ENCODE data around the gene C10orf71.

The C10orf71 gene

DNA sequence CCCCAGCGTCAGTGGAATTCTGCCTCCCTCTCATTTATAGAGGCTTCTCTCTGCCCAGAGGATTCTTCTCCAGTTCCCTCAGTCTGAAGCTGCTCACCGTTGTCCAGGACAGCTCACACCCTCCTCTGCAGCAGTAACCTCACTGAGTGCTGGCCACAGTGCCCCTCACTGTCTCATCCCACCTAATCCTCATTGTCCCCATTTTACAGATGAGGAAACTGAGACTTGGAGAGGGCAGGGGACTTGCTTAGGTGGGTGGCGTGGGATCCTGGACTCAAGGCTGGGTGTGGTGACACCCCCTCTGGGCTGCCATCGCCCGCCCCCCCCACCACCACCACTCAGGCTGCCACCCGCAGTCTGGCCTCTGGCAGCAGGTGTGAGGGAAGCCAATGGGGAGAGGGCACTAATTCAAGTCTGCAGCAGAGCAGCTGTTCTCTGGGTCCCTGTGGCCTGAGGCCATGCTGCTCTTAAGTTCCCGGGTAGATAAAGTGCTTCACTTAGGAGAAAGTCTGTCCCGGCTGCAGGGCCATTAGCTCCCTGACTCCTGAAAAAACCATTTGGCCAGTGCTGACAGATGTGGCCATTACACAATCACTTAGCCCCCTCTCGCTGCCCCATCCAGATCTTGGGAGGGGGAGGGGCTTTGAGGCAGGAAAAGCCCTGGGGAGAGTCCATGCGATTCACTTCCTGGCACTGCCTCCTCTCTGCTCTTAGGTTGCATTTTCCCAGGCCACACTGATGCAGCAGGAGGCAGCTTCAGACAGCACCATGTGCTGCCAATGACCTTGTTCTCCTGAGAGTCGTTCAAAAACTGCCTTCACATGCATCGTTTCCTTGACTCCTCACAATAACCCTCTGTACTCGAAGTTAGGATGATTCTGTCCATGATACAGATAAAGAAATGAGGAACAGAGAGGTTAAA, 60.6 kb downstream of the C10orf71 start:
- Histone ChIP-seq H3K4me3 (ENCODE audit: low read length) (no peak overlapping the region), H3K36me3 (ENCODE audit: insufficient read depth, low read depth, low read length) (no peaks in the 10 kb centered on the region), H3K27ac (ENCODE audit: low read length) (no peak overlapping the region), H3K9me3 (ENCODE audit: insufficient read depth, low read depth, low read length) (no peaks in the 10 kb centered on the region), H3K27me3 (ENCODE audit: insufficient read depth, low read length) (no peaks in the 10 kb centered on the region), H3K9ac (ENCODE audit: low read depth, low read length) (no peak overlapping the region; the same call in 1 of the 2 replicates), H3K4me1 (ENCODE audit: insufficient read depth, low read length) (peaks cover 7% of the 10 kb centered on the region; the same call in 1 of the 2 replicates)

DNA sequence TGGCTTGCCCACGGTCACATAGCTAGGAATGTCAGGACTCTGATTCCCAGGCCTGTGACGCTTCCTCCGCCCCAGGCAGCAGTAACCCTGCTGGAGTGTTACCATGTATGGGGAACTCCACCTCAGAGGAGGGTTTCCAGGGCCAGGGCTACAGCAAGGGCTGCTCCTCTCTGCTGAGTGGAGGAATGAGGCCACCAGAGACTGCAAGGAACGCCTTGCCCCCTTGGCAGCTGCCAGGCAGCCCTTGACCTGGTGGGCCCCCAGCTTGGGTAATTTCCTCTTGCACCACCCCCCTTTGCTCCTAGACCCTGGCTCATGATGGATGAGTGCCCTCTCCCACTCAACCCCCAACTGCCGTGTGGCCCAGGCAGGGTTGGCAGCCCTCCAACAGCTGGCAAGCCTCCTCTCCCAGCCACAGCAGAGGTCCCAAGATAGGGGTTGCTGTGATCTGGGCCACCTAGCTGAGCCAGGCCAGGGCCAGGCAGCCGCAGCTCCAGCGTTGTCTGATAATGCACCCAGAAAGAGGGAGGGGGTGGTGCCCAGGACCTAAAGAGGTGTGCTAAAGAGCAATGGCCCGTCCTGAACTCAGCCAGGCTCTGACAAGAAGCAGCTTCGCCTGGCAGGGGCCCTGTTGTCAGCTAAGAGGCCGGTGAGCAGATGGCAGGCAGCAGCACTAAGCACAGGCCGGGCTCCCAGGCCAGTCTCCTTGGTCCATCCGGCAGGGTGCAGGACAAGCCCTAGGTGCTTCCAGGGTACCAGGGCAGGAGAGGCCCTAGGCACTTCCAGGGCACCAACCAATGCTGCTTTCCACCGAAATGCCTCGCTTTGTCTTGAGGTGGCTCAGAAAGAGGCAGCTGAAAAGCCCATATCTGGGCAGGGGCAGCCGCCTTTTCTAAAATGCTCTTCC, 61.6 kb downstream of the C10orf71 start:
- Histone ChIP-seq H3K9me3 (ENCODE audit: insufficient read depth, low read depth, low read length) (no peaks in the 10 kb centered on the region), H3K27me3 (ENCODE audit: insufficient read depth, low read length) (no peaks in the 10 kb centered on the region), H3K4me1 (ENCODE audit: insufficient read depth, low read length) (peaks cover 7% of the 10 kb centered on the region; the same call in 1 of the 2 replicates), H3K4me3 (ENCODE audit: low read length) (no peak overlapping the region), H3K36me3 (ENCODE audit: insufficient read depth, low read depth, low read length) (no peaks in the 10 kb centered on the region), H3K27ac (ENCODE audit: low read length) (no peak overlapping the region), H3K9ac (ENCODE audit: low read depth, low read length) (no peak overlapping the region; the same call in 1 of the 2 replicates)

- Histone ChIP-seq H3K4me1 (ENCODE audit: insufficient read depth, low read length) (peaks cover 7% of the 10 kb centered on the region; the same call in 1 of the 2 replicates), H3K9me3 (ENCODE audit: insufficient read depth, low read depth, low read length) (no peaks in the 10 kb centered on the region), H3K27ac (ENCODE audit: low read length) (no peak overlapping the region), H3K36me3 (ENCODE audit: insufficient read depth, low read depth, low read length) (no peaks in the 10 kb centered on the region), H3K4me3 (ENCODE audit: low read length) (no peak overlapping the region), H3K9ac (ENCODE audit: low read depth, low read length) (no peak overlapping the region), H3K27me3 (ENCODE audit: insufficient read depth, low read length) (no peaks in the 10 kb centered on the region)
These were observed 62.2 kb downstream of the C10orf71 start for GRCh38 chr10:49361178-49361554.

DNA sequence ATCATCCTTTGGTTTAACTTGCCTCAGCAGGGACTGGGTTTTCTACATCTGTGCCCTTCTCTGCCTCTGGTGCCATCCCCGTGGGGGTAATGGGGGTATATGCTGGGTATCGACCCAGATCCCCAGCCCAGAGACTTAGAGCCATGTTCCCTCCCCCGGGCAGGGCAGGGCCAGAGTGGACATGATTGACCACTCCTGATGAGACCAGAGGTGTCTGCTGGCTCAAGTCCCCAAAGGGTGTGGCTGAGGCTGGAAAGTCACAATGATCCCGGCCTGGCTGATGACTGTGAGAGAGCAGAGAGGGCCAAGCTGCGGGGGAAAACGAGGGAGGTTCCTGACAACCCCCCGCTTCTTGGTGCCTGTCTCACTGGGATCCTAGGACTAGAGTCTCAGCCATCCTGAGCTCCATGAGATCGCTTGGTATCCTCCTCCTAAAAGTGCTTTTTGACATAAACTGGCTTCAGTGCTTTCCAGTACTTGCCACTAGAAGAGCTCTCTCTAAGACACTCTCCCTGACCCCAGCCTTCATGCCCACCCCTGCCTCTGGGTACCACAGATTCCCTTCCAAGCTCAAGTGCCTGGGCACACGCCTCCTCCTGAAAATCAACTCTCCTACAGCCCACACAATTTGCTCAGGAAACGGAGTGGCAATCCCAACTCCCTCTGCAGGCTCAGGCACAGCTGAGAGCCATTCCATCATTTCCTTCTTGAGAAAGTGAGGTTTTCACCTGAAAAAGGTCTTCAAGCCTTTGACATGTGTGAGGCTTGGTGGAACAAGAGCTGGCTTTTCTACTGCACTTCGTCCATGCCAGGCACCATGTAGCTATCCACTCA, 63.0 kb downstream of the C10orf71 start:
- no peaks in the 10 kb centered on the region for H3K36me3 ChIP-seq (ENCODE audit: insufficient read depth, low read depth, low read length)
- peaks cover 7% of the 10 kb centered on the region; the same call in 1 of the 2 replicates for H3K4me1 ChIP-seq (ENCODE audit: insufficient read depth, low read length)
- no peak overlapping the region for H3K4me3 ChIP-seq (ENCODE audit: low read length)
- H3K27ac ChIP-seq (ENCODE audit: low read length): no peak overlapping the region
- no peaks in the 10 kb centered on the region for H3K27me3 ChIP-seq (ENCODE audit: insufficient read depth, low read length)
- H3K9ac ChIP-seq (ENCODE audit: low read depth, low read length): no peak overlapping the region
- H3K9me3 ChIP-seq (ENCODE audit: insufficient read depth, low read depth, low read length): no peaks in the 10 kb centered on the region

GRCh38 chr10:49362596-49363260, 63.8 kb downstream of the C10orf71 start:
- Histone ChIP-seq H3K9me3 (ENCODE audit: insufficient read depth, low read depth, low read length) (no peaks in the 10 kb centered on the region), H3K9ac (ENCODE audit: low read depth, low read length) (no peak overlapping the region), H3K27ac (ENCODE audit: low read length) (no peak overlapping the region), H3K4me3 (ENCODE audit: low read length) (no peak overlapping the region), H3K4me1 (ENCODE audit: insufficient read depth, low read length) (peaks cover 7% of the 10 kb centered on the region; the same call in 1 of the 2 replicates), H3K36me3 (ENCODE audit: insufficient read depth, low read depth, low read length) (no peaks in the 10 kb centered on the region), H3K27me3 (ENCODE audit: insufficient read depth, low read length) (no peaks in the 10 kb centered on the region)

DNA sequence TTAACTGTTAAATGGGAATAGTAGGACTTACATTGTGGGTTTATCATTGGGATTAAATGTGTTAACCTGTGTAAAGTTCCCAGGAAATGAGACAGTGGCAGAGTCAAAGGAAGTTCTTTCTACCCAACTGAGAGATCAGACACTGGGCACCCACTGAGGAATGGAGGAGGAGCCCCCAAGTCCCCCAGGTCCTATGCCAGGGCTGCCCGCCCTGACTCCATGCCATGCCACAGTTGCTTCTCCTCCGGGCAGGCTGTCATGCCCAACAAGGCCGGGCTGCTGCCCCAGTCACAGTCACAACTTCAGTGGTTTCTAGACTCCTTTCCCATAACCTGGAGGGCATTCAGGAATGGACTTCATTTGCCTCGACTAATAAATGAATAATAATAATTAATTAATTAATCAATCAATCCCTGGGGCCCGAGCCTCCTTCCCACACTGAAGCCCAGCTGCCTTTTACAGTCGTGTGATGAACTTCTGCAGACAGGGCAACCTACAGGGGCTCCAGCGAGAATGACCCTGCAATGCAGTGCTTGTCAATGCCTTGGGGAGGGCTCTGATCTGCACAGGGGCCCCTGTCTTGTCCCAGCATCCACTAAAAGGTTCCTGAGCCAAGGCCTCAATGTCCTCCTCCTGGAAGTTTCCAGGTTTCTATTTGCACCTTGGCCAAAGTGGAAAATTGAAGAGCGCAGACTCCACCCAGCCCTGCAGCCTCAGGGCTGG, 64.5 kb downstream of the C10orf71 start:
- Histone ChIP-seq H3K36me3 (ENCODE audit: insufficient read depth, low read depth, low read length) (no peaks in the 10 kb centered on the region), H3K27me3 (ENCODE audit: insufficient read depth, low read length) (no peaks in the 10 kb centered on the region)

DNA sequence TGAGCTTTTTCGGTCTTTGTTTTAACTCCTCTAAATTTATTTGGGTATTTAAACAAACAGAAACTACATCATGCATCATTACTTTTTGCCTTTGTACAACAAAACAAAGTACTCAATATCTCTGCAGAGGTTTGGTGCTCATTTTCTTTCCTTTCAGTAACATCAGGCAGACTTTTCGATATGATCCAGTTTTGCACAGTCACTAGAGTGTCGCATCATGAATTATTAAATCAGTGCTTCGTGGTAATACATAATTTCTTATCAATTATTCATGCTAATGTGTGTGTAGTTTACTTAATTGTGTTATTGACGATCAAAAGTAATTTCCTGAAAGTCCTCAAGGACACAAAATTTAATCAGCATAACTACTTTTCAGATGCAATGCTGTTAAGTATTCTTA, 65.1 kb downstream of the C10orf71 start:
- Histone ChIP-seq H3K4me3 (ENCODE audit: low read length) (no peak overlapping the region), H3K27ac (ENCODE audit: low read length) (no peak overlapping the region), H3K4me1 (ENCODE audit: insufficient read depth, low read length) (peaks cover 7% of the 10 kb centered on the region; the same call in 1 of the 2 replicates), H3K9ac (ENCODE audit: low read depth, low read length) (no peak overlapping the region), H3K9me3 (ENCODE audit: insufficient read depth, low read depth, low read length) (no peaks in the 10 kb centered on the region), H3K27me3 (ENCODE audit: insufficient read depth, low read length) (no peaks in the 10 kb centered on the region), H3K36me3 (ENCODE audit: insufficient read depth, low read depth, low read length) (no peaks in the 10 kb centered on the region)

More for the DNA sequence above, 64.5 kb downstream of the C10orf71 start:
- H3K4me1 ChIP-seq (ENCODE audit: insufficient read depth, low read length): peaks cover 7% of the 10 kb centered on the region; the same call in 1 of the 2 replicates
- no peaks in the 10 kb centered on the region for H3K9me3 ChIP-seq (ENCODE audit: insufficient read depth, low read depth, low read length)
- H3K4me3 ChIP-seq (ENCODE audit: low read length): no peak overlapping the region
- H3K27ac ChIP-seq (ENCODE audit: low read length): no peak overlapping the region
- H3K9ac ChIP-seq (ENCODE audit: low read depth, low read length): no peak overlapping the region

DNA sequence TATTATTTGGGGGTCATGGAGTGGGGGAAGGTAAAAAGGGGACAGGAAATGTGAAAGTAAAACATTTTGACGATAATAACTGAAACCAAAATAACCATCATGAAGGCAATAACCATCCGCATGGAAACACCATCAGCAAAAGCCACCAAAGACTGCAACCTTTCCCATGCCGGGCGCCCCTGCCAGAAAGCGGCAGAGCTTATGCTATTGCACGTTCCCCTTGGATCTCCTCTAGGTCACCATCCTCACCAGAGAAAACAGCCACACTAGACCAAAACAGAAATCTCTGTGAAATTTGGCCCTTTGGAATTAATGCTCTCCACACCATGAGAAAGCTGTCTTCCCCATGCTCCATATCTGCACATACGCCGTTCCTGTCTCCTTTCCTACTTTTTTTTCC, 65.8 kb downstream of the C10orf71 start:
- peaks cover 6% of the 10 kb centered on the region; the same call in 1 of the 2 replicates for H3K4me1 ChIP-seq (ENCODE audit: insufficient read depth, low read length)

DNA sequence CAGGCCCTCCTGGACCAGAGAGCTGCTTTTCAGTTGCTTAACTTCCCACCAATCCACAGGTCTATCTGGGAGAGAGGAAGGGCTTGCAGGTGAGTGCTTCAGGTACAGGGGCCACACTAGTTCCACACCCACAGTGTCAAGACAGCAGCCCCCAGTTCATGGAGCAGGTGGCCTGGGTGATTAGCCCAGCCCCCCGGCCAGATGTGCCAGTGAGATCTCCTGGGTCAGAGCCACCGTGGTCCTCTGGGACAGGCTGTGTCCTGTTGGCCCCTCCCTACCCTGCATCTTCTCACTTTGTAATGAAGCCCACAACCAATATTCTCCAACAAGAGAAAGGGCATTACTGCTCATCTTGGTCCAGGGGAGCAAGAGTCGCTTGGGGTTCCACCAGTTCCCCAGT, 66.3 kb downstream of the C10orf71 start:
- H3K36me3 ChIP-seq (ENCODE audit: insufficient read depth, low read depth, low read length): no peaks in the 10 kb centered on the region
- H3K27ac ChIP-seq (ENCODE audit: low read length): no peak overlapping the region
- peaks cover under 1% of the 10 kb centered on the region; the same call in 1 of the 2 replicates for H3K4me1 ChIP-seq (ENCODE audit: insufficient read depth, low read length)
- H3K27me3 ChIP-seq (ENCODE audit: insufficient read depth, low read length): no peaks in the 10 kb centered on the region
- H3K4me3 ChIP-seq (ENCODE audit: low read length): no peak overlapping the region
- H3K9me3 ChIP-seq (ENCODE audit: insufficient read depth, low read depth, low read length): no peaks in the 10 kb centered on the region
- no peak overlapping the region for H3K9ac ChIP-seq (ENCODE audit: low read depth, low read length)

More for the DNA sequence above, 65.8 kb downstream of the C10orf71 start:
- Histone ChIP-seq H3K27ac (ENCODE audit: low read length) (no peak overlapping the region), H3K4me3 (ENCODE audit: low read length) (no peak overlapping the region), H3K36me3 (ENCODE audit: insufficient read depth, low read depth, low read length) (no peaks in the 10 kb centered on the region), H3K9me3 (ENCODE audit: insufficient read depth, low read depth, low read length) (no peaks in the 10 kb centered on the region), H3K27me3 (ENCODE audit: insufficient read depth, low read length) (no peaks in the 10 kb centered on the region), H3K9ac (ENCODE audit: low read depth, low read length) (no peak overlapping the region)

GRCh38 chr10:49365675-49366415, 66.9 kb downstream of the C10orf71 start:
- Histone ChIP-seq H3K36me3 (ENCODE audit: insufficient read depth, low read depth, low read length) (no peaks in the 10 kb centered on the region), H3K4me1 (ENCODE audit: insufficient read depth, low read length) (no peaks in the 10 kb centered on the region), H3K27ac (ENCODE audit: low read length) (no peak overlapping the region), H3K4me3 (ENCODE audit: low read length) (no peak overlapping the region), H3K9ac (ENCODE audit: low read depth, low read length) (no peak overlapping the region), H3K27me3 (ENCODE audit: insufficient read depth, low read length) (no peaks in the 10 kb centered on the region), H3K9me3 (ENCODE audit: insufficient read depth, low read depth, low read length) (no peaks in the 10 kb centered on the region)

Measured in iPS-20b (cell line).